Ishikawa (cell line): Measurements from ENCODE around the gene DDRGK1.

Experiments
- CEBPB ChIP-seq: IDR thresholded peaks from 2 replicates; pipeline ENCODE4 v1.6.1; 2012
- CREB1 ChIP-seq: IDR thresholded peaks from 2 replicates; pipeline ENCODE4 v1.6.1; 2012; ENCODE audit warnings: low read depth
- EGR1 ChIP-seq: IDR thresholded peaks from 2 replicates; pipeline ENCODE4 v1.6.1; 2012
- EP300 ChIP-seq: IDR thresholded peaks from 2 replicates; pipeline ENCODE4 v1.6.1; 2012; ENCODE audit warnings: borderline replicate concordance
- FOXM1 ChIP-seq: IDR thresholded peaks from 2 replicates; pipeline ENCODE4 v1.6.1; 2012; ENCODE audit warnings: low read depth, borderline replicate concordance
- MAX ChIP-seq: IDR thresholded peaks from 2 replicates; pipeline ENCODE4 v1.6.1; 2012
- NFIC ChIP-seq: IDR thresholded peaks from 2 replicates; pipeline ENCODE4 v1.6.1; 2012
- RAD21 ChIP-seq: IDR thresholded peaks from 2 replicates; pipeline ENCODE4 v1.6.1; 2012; ENCODE audit warnings: low read depth
- REST ChIP-seq: IDR thresholded peaks from 2 replicates; pipeline ENCODE4 v1.6.1; 2012; ENCODE audit warnings: low read depth, mild to moderate bottlenecking
- TAF1 ChIP-seq: IDR thresholded peaks from 2 replicates; pipeline ENCODE4 v1.6.1; 2012; ENCODE audit warnings: low read depth, mild to moderate bottlenecking
- TCF12 ChIP-seq: IDR thresholded peaks from 2 replicates; pipeline ENCODE4 v1.6.1; 2012; ENCODE audit warnings: low read depth
- TEAD4 ChIP-seq: IDR thresholded peaks from 2 replicates; pipeline ENCODE4 v1.6.1; 2012
- USF1 ChIP-seq: IDR thresholded peaks from 2 replicates; pipeline ENCODE4 v1.6.1; 2012
- YY1 ChIP-seq: IDR thresholded peaks from 2 replicates; pipeline ENCODE4 v1.6.1; 2012; ENCODE audit warnings: low read depth
- ZBTB7A ChIP-seq: IDR thresholded peaks from 2 replicates; pipeline ENCODE4 v1.6.1; 2012; ENCODE audit warnings: low read depth

The DDRGK1 gene

GRCh38 chr20:3160418-3160817 is 44.1 kb downstream of the DDRGK1 start:
- TF ChIP-seq RAD21: no peak
- TF ChIP-seq CEBPB: no peak
- no peak for TF ChIP-seq TCF12
- no peak for TF ChIP-seq EGR1
- TF ChIP-seq ZBTB7A: no peak
- no peak for TF ChIP-seq CREB1
- no peak for TF ChIP-seq EP300
- no peak for TF ChIP-seq FOXM1
- TF ChIP-seq TAF1: no peak
- TF ChIP-seq NFIC: no peak
- TF ChIP-seq USF1: no peak
- no peak for TF ChIP-seq MAX
- no peak for TF ChIP-seq TEAD4
- no peak for TF ChIP-seq REST
- TF ChIP-seq YY1: no peak

GRCh38 chr20:3158968-3159431 is 45.5 kb downstream of the DDRGK1 start:
- TF ChIP-seq REST: no peak
- TF ChIP-seq MAX: no peak
- no peak for TF ChIP-seq EP300
- no peak for TF ChIP-seq ZBTB7A
- no peak for TF ChIP-seq FOXM1
- TF ChIP-seq CEBPB: no peak
- no peak for TF ChIP-seq TCF12
- no peak for TF ChIP-seq RAD21
- TF ChIP-seq NFIC: no peak
- TF ChIP-seq TAF1: no peak
- TF ChIP-seq USF1: no peak
- TF ChIP-seq CREB1: no peak
- TF ChIP-seq TEAD4: no peak
- no peak for TF ChIP-seq YY1
- no peak for TF ChIP-seq EGR1

- TF ChIP-seq TEAD4: no peak
- TF ChIP-seq NFIC: no peak
- no peak for TF ChIP-seq USF1
- no peak for TF ChIP-seq CREB1
- no peak for TF ChIP-seq RAD21
- no peak for TF ChIP-seq TCF12
- no peak for TF ChIP-seq YY1
Measured at GRCh38 chr20:3157817-3158216, 46.7 kb downstream of the DDRGK1 start.

- no peak for TF ChIP-seq FOXM1
- no peak for TF ChIP-seq EP300
- TF ChIP-seq CREB1: no peak
- no peak for TF ChIP-seq USF1
- TF ChIP-seq RAD21: no peak
- TF ChIP-seq TEAD4: no peak
- TF ChIP-seq EGR1: no peak
- TF ChIP-seq TCF12: no peak
- TF ChIP-seq TAF1: no peak
- no peak for TF ChIP-seq CEBPB
- TF ChIP-seq ZBTB7A: no peak
- TF ChIP-seq REST: no peak
- no peak for TF ChIP-seq MAX
Measured at GRCh38 chr20:3156811-3157619, 47.5 kb downstream of the DDRGK1 start.
